H1 (cell line): ENCODE measurements around the gene CUBN. TPM values are rescaled to one million over a fixed set of nuclear protein-coding genes. Genes with fewer than 3 reads are reported as not detected.

Source experiments
- CTCF ChIA-PET: fragments of 300-600 bp; sonication (Branson Sonifier 250); formaldehyde crosslinking; loops from one replicate; lab custom pipeline; 2021; ENCODE audit not compliant: partially characterized antibody; lab: Charles Lee
- POLR2A ChIA-PET: fragments of 300-600 bp; sonication (Branson Sonifier 250); formaldehyde crosslinking; loops from one replicate; lab custom pipeline; 2021; ENCODE audit warnings: inconsistent platforms; ENCODE audit not compliant: partially characterized antibody; lab: Charles Lee
- DNase-seq, 2 experiments: peaks; one replicate each; pipeline versions ENCODE4 v3.0.0 to v3.0.0-alpha.2; 2010 to 2022; ENCODE audit warnings: low spot score in 2 of 2, low read depth in 1 of 2, mixed read lengths in 1 of 2
- FAIRE-seq: peaks from 2 replicates; lab custom pipeline; 2011; peaks lifted over from hg19 to GRCh38; lab: Jason Lieb, UNC
- H2AFZ ChIP-seq: 2 replicates; pipeline ENCODE4 v1.8.1; 2012; ENCODE audit warnings: low read length, inconsistent platforms
- H2AK5ac ChIP-seq: 2 replicates; pipeline ENCODE4 v1.6.1; 2013; ENCODE audit warnings: low read depth, low read length
- H2BK120ac ChIP-seq: replicated peaks from 2 replicates; pipeline ENCODE3; 2013; ENCODE audit warnings: low read depth, low read length, inconsistent platforms
- H2BK12ac ChIP-seq: 2 replicates; pipeline ENCODE4 v1.6.1; 2013; ENCODE audit warnings: low read depth, low read length
- H2BK15ac ChIP-seq: 2 replicates; pipeline ENCODE4 v1.6.1; 2013; ENCODE audit warnings: low read length
- H2BK20ac ChIP-seq: 2 replicates; pipeline ENCODE4 v1.6.1; 2013; ENCODE audit warnings: low read length
- H2BK5ac ChIP-seq: 2 replicates; pipeline ENCODE4 v1.6.1; 2013; ENCODE audit warnings: low read depth, low read length
- H3K14ac ChIP-seq: 2 replicates; pipeline ENCODE4 v1.6.1; 2013; ENCODE audit warnings: inconsistent platforms; ENCODE audit not compliant: insufficient read length
- H3K18ac ChIP-seq: 2 replicates; pipeline ENCODE4 v1.6.1; 2013; ENCODE audit warnings: low read length; ENCODE audit errors: extremely low read depth
- H3K23ac ChIP-seq: 2 replicates; pipeline ENCODE4 v1.6.1; 2013; ENCODE audit warnings: inconsistent platforms; ENCODE audit not compliant: insufficient read length
- H3K23me2 ChIP-seq: 2 replicates; pipeline ENCODE4 v1.6.1; 2013; ENCODE audit warnings: low read depth, low read length
- H3K27ac ChIP-seq: 2 replicates; pipeline ENCODE4 v1.6.1; 2011; ENCODE audit warnings: low read depth, low read length, inconsistent platforms
- H3K27me3 ChIP-seq, 4 experiments: replicated peaks in 1 of 4; 1 replicate in 1 of 4; 2 replicates in 3 of 4; pipeline versions ENCODE4 v1.6.1 to v1.8.1; 2011 to 2013; ENCODE audit warnings: low read length in 3 of 4, mild to moderate bottlenecking in 3 of 4, inconsistent platforms in 2 of 4, mixed read lengths in 2 of 4, moderate library complexity in 1 of 4; ENCODE audit not compliant: control insufficient read depth in 3 of 4, insufficient read depth in 3 of 4; ENCODE audit errors: extremely low read depth in 1 of 4
- H3K36me3 ChIP-seq, 4 experiments: 2 replicates each; pipeline versions ENCODE4 v1.6.1 to v1.8.1; 2011 to 2013; ENCODE audit warnings: mild to moderate bottlenecking in 4 of 4, low read length in 3 of 4, moderate library complexity in 2 of 4, control low read depth in 1 of 4, inconsistent platforms in 1 of 4; ENCODE audit not compliant: insufficient read depth in 4 of 4, control insufficient read depth in 2 of 4
- H3K4ac ChIP-seq: replicated peaks from 2 replicates; pipeline ENCODE3; 2013; ENCODE audit warnings: low read length, low read depth, mixed read lengths, inconsistent platforms; ENCODE audit not compliant: insufficient read length
- H3K4me1 ChIP-seq, 4 experiments: replicated peaks in 1 of 4; 1 replicate in 1 of 4; 2 replicates in 3 of 4; pipeline versions ENCODE4 v1.6.1 to v1.8.1; 2011 to 2013; ENCODE audit warnings: low read length in 3 of 4, inconsistent platforms in 2 of 4, mixed read lengths in 1 of 4; ENCODE audit not compliant: insufficient read depth in 4 of 4, control insufficient read depth in 3 of 4
- H3K4me2 ChIP-seq, 2 experiments: 2 replicates each; pipeline versions ENCODE4 v1.6.1 to v1.8.1; 2011 to 2013; ENCODE audit warnings: low read depth in 2 of 2, low read length in 2 of 2, control low read depth in 1 of 2, inconsistent platforms in 1 of 2, mild to moderate bottlenecking in 1 of 2; ENCODE audit not compliant: insufficient read depth in 1 of 2
- H3K4me3 ChIP-seq, 4 experiments: fragments of 200-600, 300-600 bp in 1 of 4; sonication (generic), shearing (Covaris generic), sonication (Bioruptor Twin) in 1 of 4; 2 replicates each; pipeline versions ENCODE4 v1.5.1 to v1.8.1; 2011 to 2016; ENCODE audit warnings: low read length in 4 of 4, low read depth in 3 of 4, control low read depth in 2 of 4, inconsistent platforms in 2 of 4, mild to moderate bottlenecking in 2 of 4, mixed read lengths in 1 of 4, moderate library complexity in 1 of 4; ENCODE audit not compliant: insufficient read depth in 2 of 4; ENCODE audit errors: extremely low read depth in 1 of 4
- H3K56ac ChIP-seq: replicated peaks from 2 replicates; pipeline ENCODE3; 2013; ENCODE audit warnings: low read depth, mild to moderate bottlenecking, mixed read lengths, low read length, inconsistent platforms; ENCODE audit not compliant: insufficient read length
- H3K79me1 ChIP-seq: 2 replicates; pipeline ENCODE4 v1.6.1; 2013; ENCODE audit warnings: low read depth, low read length, control low read depth
- H3K79me2 ChIP-seq, 2 experiments: 2 replicates each; pipeline versions ENCODE4 v1.6.1 to v1.8.1; 2012 to 2013; ENCODE audit warnings: low read length in 2 of 2, mild to moderate bottlenecking in 2 of 2, inconsistent platforms in 1 of 2; ENCODE audit not compliant: insufficient read depth in 2 of 2, control insufficient read depth in 1 of 2
- H3K9ac ChIP-seq, 4 experiments: replicated peaks in 1 of 4; 1 replicate in 1 of 4; 2 replicates in 3 of 4; pipeline versions ENCODE4 v1.6.1 to v1.8.1; 2011 to 2013; ENCODE audit warnings: low read depth in 3 of 4, low read length in 3 of 4, control low read depth in 2 of 4, mild to moderate bottlenecking in 2 of 4, moderate library complexity in 2 of 4, inconsistent platforms in 1 of 4; ENCODE audit errors: extremely low read depth in 1 of 4
- H3K9me3 ChIP-seq, 2 experiments: 2 replicates each; pipeline versions ENCODE4 v1.6.1 to v1.8.1; 2012 to 2013; ENCODE audit warnings: mild to moderate bottlenecking in 2 of 2, moderate library complexity in 2 of 2, control low read depth in 1 of 2, inconsistent platforms in 1 of 2, low read depth in 1 of 2, low read length in 1 of 2, mixed read lengths in 1 of 2; ENCODE audit not compliant: insufficient read depth in 2 of 2
- H4K20me1 ChIP-seq, 2 experiments: replicated peaks in 1 of 2; 2 replicates each; pipeline versions ENCODE3 to v1.8.1; 2011 to 2013; ENCODE audit warnings: inconsistent platforms in 2 of 2, low read length in 2 of 2, mild to moderate bottlenecking in 1 of 2; ENCODE audit not compliant: insufficient read depth in 2 of 2, control insufficient read depth in 1 of 2
- H4K5ac ChIP-seq: 2 replicates; pipeline ENCODE4 v1.6.1; 2013; ENCODE audit warnings: low read length, low read depth, mixed read lengths, inconsistent platforms; ENCODE audit not compliant: insufficient read length
- H4K8ac ChIP-seq: 2 replicates; pipeline ENCODE4 v1.8.0; 2013; ENCODE audit warnings: mild to moderate bottlenecking, moderate library complexity, low read length, inconsistent platforms; ENCODE audit not compliant: insufficient read depth; ENCODE audit errors: extremely low read depth
- H4K91ac ChIP-seq: replicated peaks from 2 replicates; pipeline ENCODE3; 2013; ENCODE audit warnings: low read length, mixed read lengths, inconsistent platforms; ENCODE audit not compliant: insufficient read length
- ASH2L ChIP-seq: fragments of 200-600, 300-600 bp; sonication (generic); IDR thresholded peaks from one replicate; pipeline ENCODE4 v1.7.1; 2017; ENCODE audit warnings: low read length
- BRCA1 ChIP-seq: IDR thresholded peaks from 2 replicates; pipeline ENCODE4 v1.6.1; 2012; ENCODE audit warnings: low read depth, low read length, improper control_type of control experiment
- CBX8 ChIP-seq: fragments of 300-800, 300-1000 bp; sonication (generic); IDR thresholded peaks from 2 replicates; pipeline ENCODE4 v1.7.1; 2016; ENCODE audit warnings: low read depth, low read length, borderline replicate concordance
- CHD2 ChIP-seq: IDR thresholded peaks from 2 replicates; pipeline ENCODE4 v1.6.1; 2012; ENCODE audit warnings: low read length, improper control_type of control experiment
- CREB1 ChIP-seq: IDR thresholded peaks from 2 replicates; pipeline ENCODE4 v1.6.1; 2012; ENCODE audit warnings: inconsistent platforms
- EZH2 ChIP-seq: fragments of 200-600 bp; sonication (generic); IDR thresholded peaks from 2 replicates; pipeline ENCODE4 v1.7.1; 2012; ENCODE audit warnings: low read depth, mild to moderate bottlenecking, moderate library complexity, low read length, inconsistent platforms; ENCODE audit not compliant: severe bottlenecking
- KDM5A ChIP-seq: fragments of 200-600 bp; IDR thresholded peaks from 2 replicates; pipeline ENCODE4 v1.7.1; 2012; ENCODE audit warnings: mild to moderate bottlenecking, low read length, inconsistent platforms, mixed read lengths
- RAD21 ChIP-seq, 2 experiments: IDR thresholded peaks in 1 of 2; conservative IDR thresholded peaks in 1 of 2; 2 replicates each; pipeline ENCODE4 v1.6.1; 2011; ENCODE audit warnings: low read depth in 2 of 2, low read length in 2 of 2, improper control_type of control experiment in 1 of 2, inconsistent platforms in 1 of 2, mild to moderate bottlenecking in 1 of 2, moderate library complexity in 1 of 2
- RXRA ChIP-seq: IDR thresholded peaks from 2 replicates; pipeline ENCODE4 v1.6.1; 2011; ENCODE audit warnings: low read depth, mild to moderate bottlenecking, low read length, moderate library complexity; ENCODE audit not compliant: insufficient read depth
- SIX5 ChIP-seq: IDR thresholded peaks from 2 replicates; pipeline ENCODE4 v1.6.1; 2011; ENCODE audit warnings: mild to moderate bottlenecking, low read depth, low read length
- ZNF274 ChIP-seq: IDR thresholded peaks from 2 replicates; pipeline ENCODE4 v1.7.0; 2012; ENCODE audit warnings: low read length, borderline replicate concordance; ENCODE audit errors: extremely low read depth
- WGBS, 2 experiments: shearing (Covaris generic) in 1 of 2; methylation state at CpG; one replicate each; pipeline versions ENCODE4 v1.1.6 to v1.1.7; 2013 to 2015; ENCODE audit warnings: low lambda C conversion rate in 2 of 2, mixed read lengths in 2 of 2, inconsistent platforms in 1 of 2, low coverage in 1 of 2, missing lambda C conversion rate in 1 of 2; ENCODE audit not compliant: insufficient replicate concordance in 2 of 2, insufficient coverage in 1 of 2, insufficient read length in 1 of 2; ENCODE audit errors: extremely low coverage in 1 of 2, missing lambda C conversion rate in 1 of 2; 5-methylcytosine and 5-hydroxymethylcytosine counted together
- polyA plus RNA-seq, 7 experiments: library from polyadenylated mRNA; depleted of rRNA in 3 of 7; stranded (reverse) in 5 of 7; unstranded in 2 of 7; fragments of >200 nt in 5 of 7; fragments of 200-250 nt in 2 of 7; gene quantifications; 1 replicate in 5 of 7; 2 replicates in 1 of 7; 4 replicates in 1 of 7; pipeline versions ENCODE4 v1.2.1 to v1.2.3, GENCODE V29; 2011 to 2013; ENCODE audit warnings: missing spikeins in 2 of 7, mixed read lengths in 2 of 7
- total RNA-seq: library from RNA; stranded (reverse); fragmentation: NEBNext Ultra II Directional; extraction: Animal tissue kit (Norgen Biotek cat#: 25700); gene quantifications from 2 replicates; pipeline ENCODE4 v1.2.1, GENCODE V29; 2021

The CUBN gene
- total and polyA plus RNA-seq, 2 of the 8 experiments (the other 6 are each of a cell fraction or from before 2014, with no cell fraction given) = 0.04 to 0.08 TPM

DNA sequence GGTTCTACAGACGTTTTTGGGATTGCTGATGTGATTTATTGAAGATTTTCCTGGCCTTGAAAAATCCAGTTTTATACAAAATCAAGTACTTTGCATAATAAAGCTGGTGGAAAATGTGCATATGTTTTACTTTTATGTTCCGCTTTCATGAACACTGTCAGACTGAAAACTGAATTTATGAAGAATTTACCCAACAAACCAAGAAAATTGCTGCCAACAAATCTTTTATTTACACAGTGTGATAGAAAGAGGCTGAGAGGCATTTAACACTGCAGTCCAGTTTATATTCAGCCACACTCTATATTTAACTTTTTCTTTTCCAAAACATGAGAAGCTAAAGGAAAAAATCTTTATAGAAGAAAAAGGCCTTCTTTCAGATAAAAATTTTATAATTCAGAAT, 277.0 kb downstream of the CUBN start:
- Histone ChIP-seq H4K8ac (no peak overlapping the region), H2AK5ac (no peak overlapping the region), H4K5ac (no peak overlapping the region), H4K20me1 (no peaks in the 10 kb centered on the region), H2BK120ac (no peak overlapping the region), H3K9ac (no peak overlapping the region), H2BK20ac (no peak overlapping the region), H3K23me2 (no peaks in the 10 kb centered on the region; the same call in 1 of the 2 replicates), H3K79me2 (no peaks in the 10 kb centered on the region), H3K27me3 (no peaks in the 10 kb centered on the region), H3K27ac (no peak overlapping the region), H3K4ac (no peak overlapping the region), H2BK15ac (no peak overlapping the region), H3K18ac (no peak overlapping the region), H3K23ac (no peak overlapping the region), H3K4me1 (peaks cover 0 to 3% (median 0%) of the 10 kb centered on the region in 4 experiments; a peak in 2 of 7 replicates), H3K9me3 (no peaks in the 10 kb centered on the region), H3K4me2 (no peak overlapping the region), H2BK12ac (no peak overlapping the region), H3K14ac (no peak overlapping the region), H3K36me3 (no peaks in the 10 kb centered on the region), H3K56ac (no peak overlapping the region), H3K79me1 (no peaks in the 10 kb centered on the region), H2AFZ (no peak overlapping the region), H3K4me3 (no peak overlapping the region), H4K91ac (no peak overlapping the region), H2BK5ac (no peak overlapping the region)
- POLR2A ChIA-PET = no interaction called here
- FAIRE-seq (no peak), DNase-seq (no peak)
- TF ChIP-seq CHD2 = no peak
- no peak for TF ChIP-seq CREB1
- no peak for TF ChIP-seq ZNF274
- no peak for TF ChIP-seq BRCA1
- TF ChIP-seq RXRA = no peak
- TF ChIP-seq EZH2 = no peak
- no peak for TF ChIP-seq RAD21 (IDR thresholded peaks at IDR 0.05 in 1 of 2, conservative IDR thresholded peaks at IDR 0.05 in 1 of 2; ENCODE audit: low read depth in 2 of 2, low read length in 2 of 2)
- TF ChIP-seq SIX5 = no peak
- no peak for TF ChIP-seq ASH2L
- TF ChIP-seq CBX8 = no peak
- TF ChIP-seq KDM5A = no peak
- CTCF ChIA-PET = interaction anchor here (0.8 to 2.8 kb wide), 9 partner anchors 8 to 327 kb away, joined by 3 to 12 read pairs (median 6); no protein-coding TSS in a partner anchor
- 85% methylated on average over 2 of the region's 2 CpGs; no CpG with 5 or more reads in 1 of the 2 experiments for WGBS, 2 experiments
